HAP-1 (cell line): ENCODE data around the gene TARBP1.
"Not testable (repeated sequence)": the region's sequence is repeated elsewhere in the genome, so short reads cannot be mapped to it uniquely, and the experiment has no call there.

ENCODE experiments used
- DNase-seq, 2 experiments: peaks; one replicate each; pipeline ENCODE4 v3.0.0-alpha.2; 2016 to 2020; ENCODE audit warnings: low spot score in 2 of 2
- H3K27me3 ChIP-seq: fragments of 250-450 bp; sonication (Bioruptor Pico); 2 replicates; pipeline ENCODE4 v1.5.1; 2020; ENCODE audit warnings: low read depth, mild to moderate bottlenecking, moderate library complexity
- H3K36me3 ChIP-seq: fragments of 250-450 bp; sonication (Bioruptor Pico); replicated peaks from 2 replicates; pipeline ENCODE4 v1.5.1; 2020; ENCODE audit warnings: mild to moderate bottlenecking
- H3K4me1 ChIP-seq: fragments of 250-450 bp; sonication (Bioruptor Pico); 2 replicates; pipeline ENCODE4 v1.5.1; 2020; ENCODE audit warnings: mild to moderate bottlenecking
- H3K4me3 ChIP-seq: fragments of 250-450 bp; sonication (Bioruptor Pico); 2 replicates; pipeline ENCODE4 v1.5.1; 2020; ENCODE audit warnings: mild to moderate bottlenecking, moderate library complexity
- H3K9me3 ChIP-seq: fragments of 250-450 bp; sonication (Bioruptor Pico); 2 replicates; pipeline ENCODE4 v1.5.1; 2020; ENCODE audit warnings: mild to moderate bottlenecking, moderate library complexity
- in situ Hi-C: fragments of 300-500 bp; cut with MboI; formaldehyde crosslinking; loops from 3 replicates; pipeline ENCODE4 v1.14.3; 2020; ENCODE audit warnings: low sequenced_read_pairs, inconsistent platforms, mixed read lengths

The TARBP1 gene

DNA sequence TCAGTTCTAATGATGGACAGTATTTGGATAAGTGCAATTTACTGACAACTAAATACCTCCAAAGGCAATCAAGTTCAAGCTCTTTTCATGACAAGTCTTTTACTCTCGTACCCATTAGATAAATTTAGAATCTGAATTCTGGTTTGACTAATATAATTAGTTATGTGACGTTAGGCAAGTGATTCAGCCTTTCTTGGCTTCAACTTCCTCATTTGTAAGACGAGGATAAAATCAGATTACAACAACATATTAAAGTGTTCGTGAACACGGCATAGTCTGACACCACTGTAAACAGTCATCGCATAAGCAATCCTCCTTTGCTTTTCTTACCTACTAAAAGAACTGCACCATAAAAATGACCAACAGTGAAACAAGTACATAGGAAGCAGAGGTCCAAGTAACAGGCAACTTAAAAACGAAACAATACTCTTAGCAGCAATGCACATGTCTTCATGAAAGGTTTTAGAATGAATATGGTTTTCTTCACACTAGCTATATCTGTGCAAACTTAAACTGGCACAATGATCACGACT lies 80.1 kb downstream of the TARBP1 start:
- no peak for DNase-seq
- Histone ChIP-seq H3K36me3 (no peaks in the 10 kb centered on the region), H3K4me3 (no peak overlapping the region), H3K27me3 (no peaks in the 10 kb centered on the region), H3K4me1 (peaks cover 7% of the 10 kb centered on the region; the same call in 1 of the 2 replicates), H3K9me3 (no peaks in the 10 kb centered on the region)
- in situ Hi-C loops: no loop called here

DNA sequence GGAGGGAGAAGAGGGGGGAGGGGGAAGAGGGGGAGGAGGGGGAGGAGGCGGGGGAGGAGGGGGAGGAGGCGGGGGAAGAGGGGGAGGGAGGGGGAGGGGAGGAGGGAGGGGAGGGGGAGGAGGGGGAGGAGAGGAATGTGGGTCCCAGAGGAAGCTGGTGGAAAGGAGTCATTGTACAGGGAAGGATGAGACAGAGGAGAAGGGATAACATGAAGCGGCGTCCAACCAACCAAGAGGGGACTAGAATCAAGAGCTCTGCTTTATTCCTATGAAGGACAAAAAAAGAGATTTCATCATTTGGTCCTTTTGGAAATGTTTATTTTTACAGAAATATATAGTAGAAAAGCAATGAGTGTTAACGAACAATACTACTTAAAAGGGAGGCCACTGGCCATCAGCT lies 81.2 kb downstream of the TARBP1 start:
- Histone ChIP-seq H3K4me3 (no peak overlapping the region), H3K4me1 (peaks cover 7% of the 10 kb centered on the region; the same call in 1 of the 2 replicates), H3K9me3 (no peaks in the 10 kb centered on the region), H3K27me3 (no peaks in the 10 kb centered on the region), H3K36me3 (0 out of 2 replicates have a peak, but pooled peaks cover 4% of the 10 kb centered on the region)
- no peak for DNase-seq
- in situ Hi-C loops: no loop called here

DNA sequence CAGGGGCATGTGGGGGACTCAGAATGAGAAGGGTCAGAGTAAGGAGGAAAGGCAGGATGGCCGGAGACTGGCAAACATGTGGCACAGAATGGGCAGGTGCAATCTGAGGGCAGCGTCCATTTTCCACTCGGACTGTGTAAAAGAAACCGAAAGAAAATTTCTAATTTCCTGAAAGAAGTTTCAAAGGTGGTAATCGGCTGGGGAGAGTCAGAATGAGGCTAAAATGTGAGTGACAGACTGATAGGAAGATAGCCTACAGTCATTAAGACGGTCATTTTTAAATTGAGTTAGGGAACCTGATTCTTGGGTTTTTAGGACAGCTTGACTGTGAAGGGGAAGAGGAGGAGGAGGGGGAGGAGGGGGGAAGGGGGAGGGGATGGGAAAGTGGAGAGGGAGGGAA lies 82.1 kb downstream of the TARBP1 start:
- no peaks in the 10 kb centered on the region for H3K9me3 ChIP-seq
- DNase-seq: no peak
- no peak overlapping the region for H3K4me3 ChIP-seq
- in situ Hi-C loops: no loop called here
- H3K36me3 ChIP-seq: peaks cover 10% of the 10 kb centered on the region; the same call in 1 of the 2 replicates
- peaks cover 7% of the 10 kb centered on the region; the same call in 1 of the 2 replicates for H3K4me1 ChIP-seq
- no peaks in the 10 kb centered on the region for H3K27me3 ChIP-seq

DNA sequence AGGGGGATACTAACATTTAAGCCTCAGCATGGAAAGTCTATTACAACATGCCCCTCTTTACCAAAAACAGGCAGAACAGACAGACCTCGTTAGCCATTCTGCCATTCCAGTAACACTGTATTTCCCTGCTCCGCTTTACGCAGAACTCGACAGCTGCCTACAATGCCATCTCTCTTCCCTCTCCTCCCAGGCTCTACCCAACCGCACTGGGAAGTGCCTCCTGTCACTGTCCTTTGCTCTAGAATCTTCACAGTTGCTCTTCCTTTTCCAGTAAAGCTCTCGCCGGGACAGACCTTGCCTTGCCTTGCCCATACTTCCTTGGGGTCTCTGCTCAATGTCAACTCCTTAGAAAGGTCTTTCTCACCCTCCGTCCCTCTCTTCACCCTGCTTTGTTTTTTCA lies 82.9 kb downstream of the TARBP1 start:
- no peak for DNase-seq
- Histone ChIP-seq H3K27me3 (no peaks in the 10 kb centered on the region), H3K36me3 (peaks cover 10% of the 10 kb centered on the region; the same call in 1 of the 2 replicates), H3K9me3 (no peaks in the 10 kb centered on the region), H3K4me3 (no peak overlapping the region), H3K4me1 (peaks cover 4% of the 10 kb centered on the region; the same call in 1 of the 2 replicates)
- in situ Hi-C loops: no loop called here

DNA sequence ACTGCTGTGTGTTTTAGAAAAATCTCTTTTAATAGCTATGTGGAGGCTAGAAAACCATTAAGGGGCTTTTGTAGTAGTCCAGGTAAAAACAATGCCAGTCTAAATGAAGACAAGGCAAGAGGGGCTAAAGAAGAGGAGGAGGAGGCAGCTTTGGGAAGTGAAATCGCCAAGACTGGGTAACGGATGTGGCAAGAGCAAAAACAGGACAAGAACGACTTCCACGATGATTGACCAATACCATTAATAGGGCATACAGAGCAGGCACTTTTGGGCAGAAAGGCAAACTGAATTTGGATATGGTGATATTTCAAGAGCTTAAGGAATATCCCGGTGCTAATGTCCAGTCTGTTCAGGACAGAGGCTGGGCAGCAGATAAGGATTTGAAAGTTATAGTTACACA lies 83.7 kb downstream of the TARBP1 start:
- no peak for DNase-seq
- in situ Hi-C loops: no loop called here
- Histone ChIP-seq H3K4me1 (no peaks in the 10 kb centered on the region), H3K36me3 (peaks cover 10% of the 10 kb centered on the region; the same call in 1 of the 2 replicates), H3K9me3 (no peaks in the 10 kb centered on the region), H3K4me3 (no peak overlapping the region), H3K27me3 (no peaks in the 10 kb centered on the region)

DNA sequence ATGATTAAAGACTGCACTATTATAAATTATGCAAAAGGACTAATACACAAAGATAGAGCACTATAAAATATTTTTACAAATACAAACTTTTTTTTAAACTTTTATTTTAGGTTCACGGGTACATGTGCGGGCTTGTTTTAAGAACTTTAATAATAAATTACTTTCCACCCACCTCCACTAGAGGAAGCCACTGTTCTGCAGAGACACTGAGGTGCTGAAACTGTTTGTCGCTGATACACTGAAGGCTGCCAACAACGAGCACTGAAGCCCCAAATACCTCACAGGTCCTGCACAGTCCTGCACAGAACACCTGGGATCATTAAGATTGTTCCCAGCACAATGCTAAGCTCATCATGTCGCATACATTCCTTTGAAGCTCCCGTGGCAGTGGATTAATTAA lies 85.8 kb downstream of the TARBP1 start:
- H3K36me3 ChIP-seq: peaks cover 10% of the 10 kb centered on the region; the same call in 1 of the 2 replicates
- H3K27me3 ChIP-seq: no peaks in the 10 kb centered on the region
- H3K4me3 ChIP-seq: no peak overlapping the region
- no peak for DNase-seq
- H3K4me1 ChIP-seq: no peaks in the 10 kb centered on the region
- in situ Hi-C loops: no loop called here
- H3K9me3 ChIP-seq: no peaks in the 10 kb centered on the region

DNA sequence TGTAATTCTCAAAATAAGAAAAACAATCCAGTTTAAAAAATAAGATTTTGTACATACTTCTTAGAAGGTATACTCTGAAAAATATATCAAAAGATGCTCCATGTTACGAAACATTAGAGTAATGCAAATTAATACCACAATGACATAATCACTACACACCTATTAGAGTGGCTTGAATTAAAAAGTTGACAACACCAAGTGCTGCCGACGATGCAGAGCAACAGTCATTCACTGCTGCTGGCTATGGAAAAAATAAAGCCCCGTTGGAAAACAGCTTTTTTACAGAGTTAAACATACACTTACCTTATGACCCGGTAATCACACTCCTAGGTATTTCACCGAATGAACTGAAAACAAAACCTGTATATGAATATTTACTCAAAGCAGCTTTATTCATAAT lies 90.9 kb downstream of the TARBP1 start:
- in situ Hi-C loops: no loop called here

DNA sequence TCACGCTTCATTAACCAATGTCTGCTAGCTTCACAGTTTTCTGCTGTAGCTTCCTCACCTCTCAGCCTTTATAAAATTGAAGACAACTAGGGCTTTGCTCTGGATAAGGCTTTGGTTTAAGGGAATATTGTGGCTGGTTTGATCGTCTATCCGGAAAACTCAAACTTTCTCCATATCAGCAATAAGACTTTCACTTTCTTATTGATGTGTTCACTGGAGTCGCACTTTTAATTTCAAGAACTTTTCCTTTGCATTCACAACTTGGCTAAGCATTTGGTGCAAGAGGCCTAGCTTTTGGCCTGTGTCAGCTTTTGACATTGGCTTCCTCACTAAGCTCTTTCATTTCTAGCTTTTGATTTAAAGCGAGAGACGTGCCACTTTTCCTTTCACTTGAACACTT lies 92.9 kb downstream of the TARBP1 start:
- in situ Hi-C loops: no loop called here
- no peak for DNase-seq
- Histone ChIP-seq H3K36me3 (peaks cover 3% of the 10 kb centered on the region; the same call in 1 of the 2 replicates), H3K9me3 (no peaks in the 10 kb centered on the region), H3K27me3 (no peaks in the 10 kb centered on the region), H3K4me3 (no peak overlapping the region), H3K4me1 (no peaks in the 10 kb centered on the region)

More for the DNA sequence above, 90.9 kb downstream of the TARBP1 start:
- Histone ChIP-seq H3K27me3 (no peaks in the 10 kb centered on the region), H3K9me3 (no peaks in the 10 kb centered on the region), H3K36me3 (peaks cover 9% of the 10 kb centered on the region), H3K4me1 (no peaks in the 10 kb centered on the region), H3K4me3 (no peak overlapping the region)
- no peak for DNase-seq

DNA sequence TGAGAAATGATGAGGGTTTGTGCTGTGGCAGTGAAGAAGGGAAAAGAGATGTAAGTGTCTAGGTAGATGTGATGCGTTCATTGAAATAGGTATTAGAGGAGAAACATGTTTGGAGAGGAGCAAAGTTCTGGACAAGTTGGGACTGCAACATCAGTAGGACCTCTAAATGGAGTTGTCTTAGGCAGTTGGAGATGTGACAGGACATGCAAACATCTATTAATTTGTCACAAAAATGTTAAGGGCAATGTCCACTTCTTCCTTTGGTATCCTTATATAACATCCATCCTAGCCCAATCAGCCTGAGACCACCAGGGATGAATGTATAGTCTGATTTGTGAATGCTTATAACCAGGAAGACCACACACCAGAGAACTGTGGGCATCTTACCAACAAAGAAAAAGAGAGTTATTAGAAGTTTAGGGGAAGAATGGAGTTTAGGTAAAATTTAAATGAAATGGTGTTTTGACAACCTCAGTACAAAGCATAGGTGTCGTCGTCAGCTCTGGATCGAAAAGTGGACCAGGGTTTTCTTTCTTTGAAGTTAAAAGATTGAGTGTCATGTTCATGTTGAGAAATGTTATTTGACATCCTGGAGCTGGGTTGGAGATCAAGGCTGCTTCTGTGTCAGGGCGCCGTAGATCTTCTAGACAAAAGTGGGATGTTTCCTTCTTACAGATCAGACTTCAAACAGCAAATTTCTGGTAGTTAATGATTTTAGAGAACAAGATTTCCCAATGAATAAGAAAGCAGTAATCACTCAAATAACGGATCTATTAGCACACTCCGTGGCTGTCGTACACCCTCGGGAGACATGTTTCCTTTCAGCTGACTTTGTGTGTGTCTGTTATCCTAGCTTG lies 97.1 kb downstream of the TARBP1 start:
- Histone ChIP-seq H3K4me1 (no peaks in the 10 kb centered on the region), H3K27me3 (no peaks in the 10 kb centered on the region), H3K9me3 (no peaks in the 10 kb centered on the region), H3K4me3 (no peak overlapping the region), H3K36me3 (peaks cover 36% of the 10 kb centered on the region)
- DNase-seq: no peak
- in situ Hi-C loops: no loop called here

DNA sequence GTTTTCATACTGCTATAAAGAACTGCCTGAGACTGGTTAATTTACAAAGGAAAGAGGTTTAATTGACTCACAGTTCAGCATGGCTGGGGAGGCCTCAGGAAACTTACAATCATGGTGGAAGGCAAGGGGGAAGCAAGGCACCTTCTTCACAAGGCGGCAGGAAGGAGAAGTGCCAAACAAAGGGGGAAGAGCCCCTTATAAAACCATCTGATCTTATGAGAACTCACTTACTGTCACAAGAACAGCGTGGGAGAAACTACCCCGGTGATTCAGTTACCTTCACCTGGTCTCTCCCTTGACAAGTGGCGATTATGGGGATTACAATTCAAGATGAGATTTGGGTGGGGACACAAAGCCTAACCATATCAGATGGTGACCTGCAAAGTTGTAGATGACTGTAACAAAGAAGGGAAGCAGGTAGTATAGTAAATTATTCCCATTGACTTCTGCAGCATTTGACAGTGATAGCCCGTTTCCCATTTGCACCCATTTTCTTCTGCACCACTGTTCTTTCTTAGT lies 99.3 kb downstream of the TARBP1 start:
- in situ Hi-C loops, H3K4me1 ChIP-seq, H3K4me3 ChIP-seq, DNase-seq, H3K27me3 ChIP-seq, H3K9me3 ChIP-seq: not testable (repeated sequence)
- H3K36me3 ChIP-seq: peaks cover 52% of the 10 kb centered on the region

DNA sequence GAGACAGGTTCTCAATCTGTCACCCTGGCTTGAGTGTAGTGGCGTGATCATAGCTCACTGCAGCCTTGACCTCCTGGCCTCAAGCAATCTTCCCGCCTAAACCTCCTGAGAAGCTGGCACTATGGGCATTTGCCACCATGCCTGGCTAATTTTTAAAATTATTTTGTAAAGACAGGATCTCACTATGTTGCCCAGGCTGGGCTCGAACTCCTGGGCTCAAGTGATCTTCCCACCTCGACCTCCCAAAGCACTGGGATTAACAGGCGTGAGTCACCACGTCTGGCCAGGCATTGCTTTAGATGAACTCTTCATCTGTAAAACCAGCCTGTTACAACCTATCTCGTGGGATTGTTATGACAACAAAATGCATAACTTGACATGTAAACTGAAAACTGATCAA lies 103.3 kb downstream of the TARBP1 start:
- in situ Hi-C loops: no loop called here
- peaks cover 55% of the 10 kb centered on the region for H3K36me3 ChIP-seq
- no peaks in the 10 kb centered on the region for H3K27me3 ChIP-seq
- DNase-seq: no peak
- H3K9me3 ChIP-seq: no peaks in the 10 kb centered on the region
- no peak overlapping the region for H3K4me3 ChIP-seq
- H3K4me1 ChIP-seq: peaks cover 8% of the 10 kb centered on the region

DNA sequence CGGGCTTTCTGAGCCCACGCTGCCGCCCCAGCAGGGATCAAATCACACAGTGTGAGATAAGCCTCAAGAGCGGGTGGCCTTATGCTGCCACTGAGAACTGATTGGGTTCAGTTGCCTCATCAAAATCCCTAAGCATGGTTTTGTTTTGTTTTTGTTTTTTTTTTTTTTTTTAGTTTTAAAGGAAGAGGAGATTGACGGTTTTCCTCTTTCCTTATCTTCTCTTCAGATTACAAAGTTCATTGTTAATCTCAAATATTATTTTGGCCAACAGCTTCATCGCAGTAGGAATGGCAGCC lies 105.1 kb downstream of the TARBP1 start:
- peaks cover 14% of the 10 kb centered on the region for H3K4me1 ChIP-seq
- H3K27me3 ChIP-seq: no peaks in the 10 kb centered on the region
- H3K36me3 ChIP-seq: peaks cover 39% of the 10 kb centered on the region
- no peaks in the 10 kb centered on the region for H3K9me3 ChIP-seq
- in situ Hi-C loops: no loop called here
- DNase-seq: no peak
- peak overlapping the region; percentile 97 for H3K4me3 ChIP-seq

DNA sequence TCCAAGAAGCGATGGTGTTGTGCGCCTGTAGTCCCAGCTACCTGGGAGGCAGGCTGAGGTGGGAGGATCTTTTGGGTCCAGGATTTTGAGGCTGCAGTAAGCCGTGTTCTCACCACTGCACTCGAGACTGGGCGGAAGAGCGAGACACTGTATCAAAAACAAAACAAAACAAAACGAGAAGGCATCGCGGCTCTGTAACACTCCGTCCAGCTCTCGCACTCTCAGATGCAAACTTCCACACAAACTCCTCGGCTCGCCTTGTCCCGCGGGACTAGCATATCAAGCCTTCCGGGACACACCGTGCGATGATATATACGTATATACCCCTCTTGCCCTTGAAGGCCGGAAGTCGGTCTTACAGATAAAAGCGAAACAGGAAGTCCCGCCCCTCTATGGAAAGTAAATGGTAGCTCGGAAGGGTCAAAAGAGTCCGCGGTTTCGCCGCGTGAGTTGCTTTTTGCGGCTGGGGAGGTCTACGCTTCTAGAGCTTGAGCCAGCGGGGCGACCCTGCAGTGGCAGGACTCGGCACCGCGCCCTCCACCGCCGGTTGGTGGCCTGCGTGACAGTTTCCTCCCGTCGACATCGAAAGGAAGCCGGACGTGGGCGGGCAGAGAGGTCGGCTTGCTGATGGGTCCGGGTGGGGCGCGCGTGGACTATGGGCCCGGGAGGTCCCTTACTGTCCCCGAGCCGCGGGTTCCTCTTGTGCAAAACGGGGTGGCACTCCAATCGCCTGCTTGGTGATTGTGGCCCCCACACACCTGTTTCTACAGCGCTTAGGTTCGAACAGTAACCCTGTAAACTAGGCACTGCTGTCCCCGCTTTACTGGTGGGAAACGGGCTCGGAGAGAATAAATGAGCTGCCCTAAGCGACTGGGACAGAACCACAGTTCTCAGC lies 105.7 kb downstream of the TARBP1 start, which contains the start of gene COA6:
Gene COA6 (plus strand): TSS at position 393 of the 895 bp plus-strand sequence. CDS start 11 bp downstream, at position 404.
- H3K36me3 ChIP-seq: peaks cover 37% of the 10 kb centered on the region
- peaks cover 14% of the 10 kb centered on the region for H3K4me1 ChIP-seq
- DNase-seq: peak; percentile 93
- H3K4me3 ChIP-seq: peak within 1 kb of the TSS; percentile 97
- H3K9me3 ChIP-seq: no peaks in the 10 kb centered on the region
- in situ Hi-C loops: no loop called here
- H3K27me3 ChIP-seq: no peaks in the 10 kb centered on the region
